GM19043 (cell line): ENCODE results near the gene DSCAML1.

Experiments used
- ATAC-seq: cut with Tn5 transposase; IDR thresholded peaks from one replicate; pipeline ENCODE4 v1.9.1; 2021; ENCODE audit warnings: low read depth; ENCODE audit not compliant: unreplicated experiment

Gene DSCAML1

GRCh38 chr11:117796872-117797529 is at the start of gene DSCAML1:
TSS of gene DSCAML1 (minus strand) at chr11:117797216. CDS start at chr11:117797079, 137 bp downstream.
- no peak for ATAC-seq

DNA sequence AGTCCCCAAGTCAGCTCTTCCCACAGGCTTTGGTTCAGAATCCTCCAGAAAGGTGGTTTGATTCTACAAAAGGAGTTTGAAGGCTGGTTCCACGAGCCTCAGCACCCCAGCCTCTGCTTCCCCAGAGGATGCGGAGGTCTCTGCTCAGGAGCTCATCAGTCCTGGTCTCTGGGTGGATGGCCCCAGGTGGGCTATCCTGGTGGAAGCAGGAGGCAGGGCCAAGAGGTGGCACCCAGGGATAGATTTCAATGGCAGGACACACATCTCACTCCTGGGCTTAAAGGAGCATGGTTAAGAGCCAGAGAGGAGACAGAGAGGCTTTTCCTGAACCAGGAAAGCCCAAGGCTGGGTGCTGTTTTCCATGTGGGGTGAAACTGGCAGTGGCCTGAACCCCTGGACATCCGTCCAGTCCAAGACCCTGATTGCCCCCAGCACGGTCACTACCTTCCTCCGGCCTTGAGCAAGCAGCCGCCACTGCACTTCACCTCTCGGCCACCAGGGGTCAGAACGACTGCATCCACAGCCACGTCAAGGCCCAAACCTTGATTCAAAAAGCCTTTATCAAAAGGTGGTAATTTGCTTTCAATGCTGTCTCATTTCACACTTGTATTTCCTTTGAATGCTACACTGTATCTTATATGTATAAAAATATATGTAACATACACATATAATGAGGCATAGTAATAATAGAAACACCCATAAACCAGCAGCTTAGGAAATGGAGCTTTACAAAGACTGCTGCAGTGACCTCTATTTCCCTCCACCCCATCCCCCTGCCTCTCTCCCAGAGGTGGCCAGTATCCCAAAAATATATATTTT is 46.9 kb upstream of the DSCAML1 start:
- ATAC-seq, result no peak

DNA sequence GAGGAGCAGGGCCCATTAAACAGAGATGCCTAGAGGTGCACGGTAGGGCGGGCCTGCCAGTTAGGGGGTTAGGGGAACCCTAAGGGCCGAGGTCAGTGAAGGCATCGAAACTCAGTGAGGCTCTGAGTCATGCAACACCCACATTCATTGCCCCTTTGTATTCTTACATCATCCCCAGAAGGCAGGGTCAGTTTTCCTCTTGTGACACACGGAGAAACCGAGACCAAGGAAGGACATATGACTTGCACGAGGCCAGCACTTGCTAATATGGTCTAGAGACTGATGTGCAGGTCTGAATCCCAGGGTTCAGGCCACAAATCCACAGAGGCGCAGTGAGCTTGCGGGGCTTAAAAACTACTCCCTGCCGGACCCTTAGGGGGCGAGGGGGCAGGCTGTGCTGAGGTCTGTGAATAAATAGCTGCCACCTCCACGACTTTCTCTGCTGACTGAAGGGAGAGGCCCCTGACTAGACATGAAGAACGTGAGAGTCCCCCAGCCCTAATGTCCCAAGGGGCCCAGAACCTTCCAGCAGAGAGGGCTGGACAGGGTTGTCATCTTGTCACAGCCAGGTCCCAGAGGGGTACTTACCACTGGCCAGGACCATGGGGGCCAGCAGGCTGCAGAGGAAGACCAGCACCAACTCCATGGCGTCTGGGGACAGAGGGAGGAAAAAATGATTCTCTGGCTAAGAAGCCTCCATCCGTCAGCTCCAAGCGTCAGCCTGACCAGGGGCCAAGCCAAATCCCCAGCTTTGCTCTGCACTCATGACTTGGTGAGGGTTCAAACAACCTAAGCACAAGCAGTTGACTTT is 45.3 kb upstream of the DSCAML1 start:
- no peak for ATAC-seq

- ATAC-seq, result no peak
Measured at GRCh38 chr11:117841551-117842031, 44.6 kb upstream of the DSCAML1 start.

GRCh38 chr11:117840881-117841550 is 44.0 kb upstream of the DSCAML1 start:
- no peak for ATAC-seq

GRCh38 chr11:117839936-117840813 is 43.2 kb upstream of the DSCAML1 start:
- ATAC-seq, result no peak

- no peak for ATAC-seq
Measured at GRCh38 chr11:117839380-117839881, 42.4 kb upstream of the DSCAML1 start.

DNA sequence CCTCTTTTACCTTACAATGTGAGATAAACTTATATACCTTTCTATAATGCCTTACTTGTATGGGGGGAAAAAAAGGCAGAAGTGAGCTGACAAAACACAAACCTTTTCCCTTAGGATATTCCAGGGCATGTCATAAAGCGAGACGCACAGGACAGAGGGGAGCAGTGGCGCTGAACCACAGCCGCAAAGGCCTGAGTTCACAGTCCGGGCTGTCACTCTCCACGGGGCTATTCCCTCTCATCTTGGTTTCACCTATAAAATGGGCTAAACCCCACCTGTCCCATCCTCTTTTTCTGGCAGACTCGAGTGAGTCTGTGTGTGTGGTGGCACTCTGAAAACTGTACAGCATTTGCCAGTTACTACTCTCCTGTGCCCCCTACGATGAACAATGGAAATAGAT is 41.9 kb upstream of the DSCAML1 start:
- no peak for ATAC-seq

GRCh38 chr11:117837791-117838190 is 40.8 kb upstream of the DSCAML1 start:
- ATAC-seq, result no peak

DNA sequence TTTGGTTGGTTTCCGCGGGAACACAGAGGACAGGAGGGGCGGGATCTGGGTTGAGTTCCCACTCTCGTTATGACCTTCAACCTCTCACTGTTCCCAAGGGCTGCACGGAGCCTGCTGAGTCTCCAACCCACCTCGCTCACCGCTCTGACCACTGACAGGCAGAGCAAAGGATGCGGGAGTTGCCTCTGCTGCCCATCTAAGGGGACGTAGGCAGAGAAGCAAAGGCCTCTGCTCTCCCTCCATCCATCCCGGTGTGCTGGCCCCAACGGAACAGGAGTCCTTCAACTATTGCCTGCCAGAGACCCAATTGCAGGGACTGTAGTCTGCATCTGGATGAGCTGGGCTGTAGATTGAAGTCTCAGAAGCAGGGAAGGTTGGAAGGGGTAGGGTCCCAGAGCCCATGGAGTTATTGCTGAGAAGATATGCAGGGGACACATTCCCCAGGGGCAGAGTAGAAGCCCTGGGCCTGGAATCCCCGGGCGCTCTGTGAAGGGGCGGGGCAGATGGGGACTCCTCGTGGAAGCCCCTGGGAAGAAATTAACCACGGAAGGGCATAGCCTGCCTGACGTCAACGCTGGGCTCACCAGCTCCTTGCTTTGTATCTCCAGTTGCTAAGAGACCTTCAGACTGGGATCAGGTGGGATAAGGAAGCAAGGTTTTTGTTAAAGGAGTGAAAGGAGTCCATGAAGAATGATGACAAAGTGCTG is 40.2 kb upstream of the DSCAML1 start:
- ATAC-seq, result no peak

GRCh38 chr11:117836077-117836960 is 39.3 kb upstream of the DSCAML1 start:
- no peak for ATAC-seq

- ATAC-seq, result no peak
Measured at GRCh38 chr11:117835576-117835975, 38.6 kb upstream of the DSCAML1 start.

GRCh38 chr11:117834838-117835443 is 37.9 kb upstream of the DSCAML1 start:
- ATAC-seq, result no peak

GRCh38 chr11:117834068-117834810 is 37.2 kb upstream of the DSCAML1 start:
- ATAC-seq, result no peak

GRCh38 chr11:117833401-117833891 is 36.4 kb upstream of the DSCAML1 start:
- ATAC-seq, result no peak

DNA sequence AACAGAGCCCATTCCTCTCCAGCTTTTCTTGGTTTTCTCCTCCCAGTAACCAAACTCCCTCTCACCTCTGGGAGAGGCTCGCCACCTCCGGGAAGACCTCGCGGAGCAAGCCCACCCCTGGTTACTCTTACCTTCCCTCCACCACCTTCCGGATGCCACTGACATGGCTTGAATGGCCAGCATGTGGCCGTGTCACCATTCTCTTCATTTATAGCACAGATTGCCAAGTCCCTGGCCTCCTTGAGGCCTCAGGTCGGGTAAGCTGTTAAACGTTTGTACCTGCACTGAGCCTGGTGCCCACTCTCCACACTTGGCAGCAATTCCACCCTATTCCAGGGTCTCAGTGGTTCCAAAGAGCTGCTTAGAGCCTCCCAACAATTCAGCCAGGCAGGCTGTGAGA is 35.5 kb upstream of the DSCAML1 start:
- ATAC-seq, result no peak
